ENCODE measurements around the gene TBC1D3B.
"Not testable (repeated sequence)": the region's sequence is repeated elsewhere in the genome, so short reads cannot be mapped to it uniquely, and the experiment has no call there.

Gene TBC1D3B

GRCh38 chr17:36181446-36182175 is 5.2 kb upstream of the TBC1D3B start:
- DNase-seq (ENCODE audit: low read depth) = not testable (repeated sequence)

- DNase-seq (ENCODE audit: low read depth) = not testable (repeated sequence)
Measured at GRCh38 chr17:36168836-36169235, 7.6 kb downstream of the TBC1D3B start.

- no peak for DNase-seq (ENCODE audit: low read depth)
Measured at GRCh38 chr17:36153895-36154610, 22.4 kb downstream of the TBC1D3B start.

- DNase-seq (ENCODE audit: low read depth) = no peak
Measured at GRCh38 chr17:36152639-36153120, 23.8 kb downstream of the TBC1D3B start.

- no peak for DNase-seq (ENCODE audit: low read depth)
Measured at GRCh38 chr17:36151891-36152638, 24.4 kb downstream of the TBC1D3B start.

GRCh38 chr17:36149296-36149820 is 27.1 kb downstream of the TBC1D3B start:
- no peak for DNase-seq (ENCODE audit: low read depth)

GRCh38 chr17:36148559-36149295 is 27.7 kb downstream of the TBC1D3B start:
- peak; percentile 41 for DNase-seq (ENCODE audit: low read depth)

GRCh38 chr17:36147601-36148000 is 28.8 kb downstream of the TBC1D3B start:
- DNase-seq (ENCODE audit: low read depth) = no peak

GRCh38 chr17:36144981-36145729 is 31.3 kb downstream of the TBC1D3B start:
- DNase-seq (ENCODE audit: low read depth) = no peak

GRCh38 chr17:36144014-36144413 is 32.4 kb downstream of the TBC1D3B start:
- no peak for DNase-seq (ENCODE audit: low read depth)

GRCh38 chr17:36142806-36143205 is 33.6 kb downstream of the TBC1D3B start:
- no peak for DNase-seq (ENCODE audit: low read depth)

- no peak for DNase-seq (ENCODE audit: low read depth)
Measured at GRCh38 chr17:36142235-36142634, 34.2 kb downstream of the TBC1D3B start.

- DNase-seq (ENCODE audit: low read depth) = no peak
Measured at GRCh38 chr17:36136439-36136838, 40.0 kb downstream of the TBC1D3B start.

- DNase-seq (ENCODE audit: low read depth) = no peak
Measured at GRCh38 chr17:36136036-36136435, 40.4 kb downstream of the TBC1D3B start.

- no peak for DNase-seq (ENCODE audit: low read depth)
Measured at GRCh38 chr17:36135465-36135864, 41.0 kb downstream of the TBC1D3B start.

- no peak for DNase-seq (ENCODE audit: low read depth)
Measured at GRCh38 chr17:36133602-36134236, 42.7 kb downstream of the TBC1D3B start.

GRCh38 chr17:36132421-36132831 is 44.0 kb downstream of the TBC1D3B start:
- DNase-seq (ENCODE audit: low read depth) = no peak

GRCh38 chr17:36131931-36132330 is 44.5 kb downstream of the TBC1D3B start:
- no peak for DNase-seq (ENCODE audit: low read depth)

- no peak for DNase-seq (ENCODE audit: low read depth)
Measured at GRCh38 chr17:36131421-36131820, 45.0 kb downstream of the TBC1D3B start.

GRCh38 chr17:36130346-36130745 is 46.1 kb downstream of the TBC1D3B start:
- no peak for DNase-seq (ENCODE audit: low read depth)
